Suprapubic skin (tissue), 3 donors: ENCODE results near the gene PIGZ.

Experiments used
- POLR2A ChIP-seq, 2 donors: fragments of 450-650 bp; IDR thresholded peaks; one replicate each; pipeline ENCODE4 v1.6.1; 2017; ENCODE audit warnings: antibody characterized with exemption in 2 of 2, mild to moderate bottlenecking in 2 of 2, moderate library complexity in 2 of 2
- TF ChIP-seq, protein P1 (sequence below), 2 donors: fragments of 200-600 bp in 1 of 2; fragments of 450-650 bp in 1 of 2; sonication (generic) in 1 of 2; IDR thresholded peaks; one replicate each; pipeline ENCODE4 v1.5.1; 2016 to 2019; ENCODE audit warnings: antibody characterized with exemption in 2 of 2, mild to moderate bottlenecking in 1 of 2, moderate library complexity in 1 of 2

- TF ChIP-seq, protein P1, sequence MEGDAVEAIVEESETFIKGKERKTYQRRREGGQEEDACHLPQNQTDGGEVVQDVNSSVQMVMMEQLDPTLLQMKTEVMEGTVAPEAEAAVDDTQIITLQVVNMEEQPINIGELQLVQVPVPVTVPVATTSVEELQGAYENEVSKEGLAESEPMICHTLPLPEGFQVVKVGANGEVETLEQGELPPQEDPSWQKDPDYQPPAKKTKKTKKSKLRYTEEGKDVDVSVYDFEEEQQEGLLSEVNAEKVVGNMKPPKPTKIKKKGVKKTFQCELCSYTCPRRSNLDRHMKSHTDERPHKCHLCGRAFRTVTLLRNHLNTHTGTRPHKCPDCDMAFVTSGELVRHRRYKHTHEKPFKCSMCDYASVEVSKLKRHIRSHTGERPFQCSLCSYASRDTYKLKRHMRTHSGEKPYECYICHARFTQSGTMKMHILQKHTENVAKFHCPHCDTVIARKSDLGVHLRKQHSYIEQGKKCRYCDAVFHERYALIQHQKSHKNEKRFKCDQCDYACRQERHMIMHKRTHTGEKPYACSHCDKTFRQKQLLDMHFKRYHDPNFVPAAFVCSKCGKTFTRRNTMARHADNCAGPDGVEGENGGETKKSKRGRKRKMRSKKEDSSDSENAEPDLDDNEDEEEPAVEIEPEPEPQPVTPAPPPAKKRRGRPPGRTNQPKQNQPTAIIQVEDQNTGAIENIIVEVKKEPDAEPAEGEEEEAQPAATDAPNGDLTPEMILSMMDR (IDR thresholded peaks at IDR 0.05), result no peak
- TF ChIP-seq POLR2A (IDR thresholded peaks at IDR 0.05), result no peak
Measured at GRCh38 chr3:196965804-196966173, 2.8 kb downstream of the PIGZ start.
